Lower lobe of right lung (tissue), 2 donors: ENCODE data around the gene CACNA2D1. TPM values are rescaled to one million over a fixed set of nuclear protein-coding genes. Genes with fewer than 3 reads are reported as not detected.

ENCODE experiments used
- ATAC-seq, 2 donors: fragments of 200-7000 bp; cut with Tn5 transposase; one replicate each; pipeline ENCODE4 v1.9.1; 2020 to 2022; ENCODE audit warnings: mild to moderate bottlenecking in 2 of 2, moderate library complexity in 2 of 2
- DNase-seq: peaks from one replicate; pipeline ENCODE4 v3.0.0-alpha.2; 2020
- H3K27ac ChIP-seq: fragments of 200-600 bp; one replicate; pipeline ENCODE4 v1.8.0; 2022
- H3K27me3 ChIP-seq: fragments of 200-600 bp; one replicate; pipeline ENCODE4 v1.8.0; 2022; ENCODE audit warnings: low read depth
- H3K36me3 ChIP-seq: fragments of 200-600 bp; one replicate; pipeline ENCODE4 v1.8.0; 2022; ENCODE audit warnings: mild to moderate bottlenecking
- H3K4me1 ChIP-seq: fragments of 200-600 bp; one replicate; pipeline ENCODE4 v1.8.0; 2022
- H3K4me3 ChIP-seq: fragments of 200-600 bp; one replicate; pipeline ENCODE4 v1.8.0; 2022; ENCODE audit warnings: mild to moderate bottlenecking
- H3K9me3 ChIP-seq: fragments of 200-600 bp; one replicate; pipeline ENCODE4 v1.8.0; 2022
- CTCF ChIP-seq: fragments of 200-600 bp; IDR thresholded peaks from one replicate; pipeline ENCODE4 v1.8.0; 2022; ENCODE audit warnings: antibody characterized with exemption, mild to moderate bottlenecking
- intact Hi-C: fragments of 100-400 bp; cut with DNase I; formaldehyde crosslinking; loops from one replicate; pipeline ENCODE4 v1.11.0; 2022
- total RNA-seq: library from RNA; stranded (reverse); fragmentation: NEBNext Ultra II Directional; extraction: Animal tissue kit (Norgen Biotek cat#: 25700); gene quantifications from one replicate; pipeline ENCODE4 v1.2.1, GENCODE V29; 2021
- donor health status: DM: no; HTN: yes; CAD: no; lungs with severe emphysema.

CACNA2D1 gene
- total RNA-seq, 1 donor from 2014 or later = 12.5 TPM

- DNase-seq (no peak), ATAC-seq (no peak)
- no peaks in the 10 kb centered on the region for H3K4me1 ChIP-seq
- no peaks in the 10 kb centered on the region for H3K9me3 ChIP-seq
- H3K36me3 ChIP-seq = no peaks in the 10 kb centered on the region
- no peak overlapping the region for H3K27ac ChIP-seq
- TF ChIP-seq CTCF = no peak
- no peaks in the 10 kb centered on the region for H3K27me3 ChIP-seq
- no peak overlapping the region for H3K4me3 ChIP-seq
- intact Hi-C loops = no loop called here
These were observed 25.6 kb upstream of the CACNA2D1 start for GRCh38 chr7:82469207-82469606.

DNA sequence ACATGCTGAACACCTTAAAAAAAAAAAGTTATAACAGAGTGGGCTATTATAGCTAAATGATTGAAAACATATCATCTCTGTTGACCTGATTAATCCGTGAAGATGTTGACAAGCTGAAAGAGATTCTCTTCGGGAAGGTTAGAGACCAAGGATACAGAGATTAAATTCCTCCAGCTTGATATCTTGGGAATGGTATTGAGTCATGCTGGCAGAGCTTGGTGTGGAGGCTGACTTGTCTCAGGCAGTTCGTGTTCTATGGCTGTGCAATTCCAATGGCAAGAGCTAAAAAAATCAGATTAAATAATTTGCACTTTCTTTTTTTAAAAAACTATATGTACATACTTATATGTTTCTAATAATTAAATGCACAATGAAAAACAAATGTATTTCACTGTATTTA, 24.9 kb upstream of the CACNA2D1 start:
- no peak for ATAC-seq
- H3K4me1 ChIP-seq = no peaks in the 10 kb centered on the region
- no peak for TF ChIP-seq CTCF
- no peaks in the 10 kb centered on the region for H3K36me3 ChIP-seq
- no peak for DNase-seq
- H3K4me3 ChIP-seq = no peak overlapping the region
- no peaks in the 10 kb centered on the region for H3K9me3 ChIP-seq
- intact Hi-C loops = no loop called here
- no peaks in the 10 kb centered on the region for H3K27me3 ChIP-seq
- no peak overlapping the region for H3K27ac ChIP-seq

DNA sequence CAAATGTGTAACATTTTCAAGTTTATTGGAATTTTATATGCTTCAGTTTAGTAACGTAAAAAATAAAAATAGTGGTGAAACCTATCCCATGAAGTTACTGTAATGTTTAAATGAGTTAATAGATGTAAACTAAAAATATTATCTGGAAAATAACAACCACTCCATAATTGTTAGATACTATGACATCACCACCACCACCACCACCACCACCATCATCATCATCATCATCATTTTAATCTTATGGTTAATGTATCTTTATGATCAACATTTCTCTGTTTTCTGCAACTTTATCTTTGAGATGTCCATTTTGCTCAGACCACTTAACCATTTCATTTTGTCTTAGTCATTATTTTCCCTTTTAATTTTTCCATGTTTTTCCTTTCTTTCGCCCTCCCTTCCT, 23.4 kb upstream of the CACNA2D1 start:
- DNase-seq (no peak), ATAC-seq (no peak)
- TF ChIP-seq CTCF = no peak
- Histone ChIP-seq H3K4me1 (no peaks in the 10 kb centered on the region), H3K27me3 (no peaks in the 10 kb centered on the region), H3K9me3 (no peaks in the 10 kb centered on the region), H3K4me3 (no peak overlapping the region), H3K36me3 (no peaks in the 10 kb centered on the region), H3K27ac (no peak overlapping the region)
- intact Hi-C loops = no loop called here

DNA sequence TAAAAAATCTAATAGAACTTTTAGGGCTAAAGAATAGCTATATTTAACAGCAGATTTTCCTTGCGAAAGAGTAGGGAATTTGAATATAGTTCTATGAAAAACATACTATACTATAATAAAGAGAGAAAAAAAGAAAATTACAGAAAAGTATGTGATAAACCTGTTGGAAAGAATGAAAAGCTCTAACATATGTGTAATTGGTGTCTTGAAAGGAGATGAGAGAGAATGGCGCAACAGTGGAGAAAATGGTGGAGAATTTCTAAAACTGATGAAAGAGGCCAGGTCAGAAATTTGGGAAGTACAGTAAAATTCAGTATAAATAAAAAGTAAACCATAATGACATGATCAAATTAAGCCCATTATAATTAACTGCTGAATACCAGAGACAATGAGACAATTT, 20.8 kb upstream of the CACNA2D1 start:
- no peak overlapping the region for H3K27ac ChIP-seq
- no peaks in the 10 kb centered on the region for H3K27me3 ChIP-seq
- intact Hi-C loops = no loop called here
- TF ChIP-seq CTCF = no peak
- H3K36me3 ChIP-seq = no peaks in the 10 kb centered on the region
- H3K9me3 ChIP-seq = no peaks in the 10 kb centered on the region
- no peaks in the 10 kb centered on the region for H3K4me1 ChIP-seq
- DNase-seq = no peak
- ATAC-seq = no peak
- H3K4me3 ChIP-seq = no peak overlapping the region

DNA sequence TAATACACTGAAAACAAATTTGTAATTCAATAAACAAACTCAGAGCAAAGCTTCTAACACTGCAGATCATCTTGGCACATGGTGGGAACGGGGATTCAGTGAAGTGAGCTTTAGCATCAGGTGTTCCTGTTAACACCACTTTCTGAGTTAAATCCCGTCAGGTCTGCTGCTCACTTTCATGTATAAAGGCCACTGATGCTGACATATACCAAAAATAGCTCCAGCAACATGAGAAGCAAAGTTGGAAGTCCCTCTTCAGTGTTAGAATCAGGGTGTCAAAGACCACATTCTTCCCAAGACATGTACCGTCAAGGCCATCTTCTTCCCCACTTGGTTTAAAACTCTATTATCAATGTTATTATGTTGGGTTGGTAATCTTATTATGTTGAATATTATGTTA, 11.7 kb upstream of the CACNA2D1 start:
- TF ChIP-seq CTCF = no peak
- Histone ChIP-seq H3K27me3 (no peaks in the 10 kb centered on the region), H3K4me1 (no peaks in the 10 kb centered on the region), H3K9me3 (no peaks in the 10 kb centered on the region), H3K4me3 (no peak overlapping the region), H3K36me3 (no peaks in the 10 kb centered on the region), H3K27ac (no peak overlapping the region)
- intact Hi-C loops = no loop called here
- DNase-seq (no peak), ATAC-seq (no peak)

DNA sequence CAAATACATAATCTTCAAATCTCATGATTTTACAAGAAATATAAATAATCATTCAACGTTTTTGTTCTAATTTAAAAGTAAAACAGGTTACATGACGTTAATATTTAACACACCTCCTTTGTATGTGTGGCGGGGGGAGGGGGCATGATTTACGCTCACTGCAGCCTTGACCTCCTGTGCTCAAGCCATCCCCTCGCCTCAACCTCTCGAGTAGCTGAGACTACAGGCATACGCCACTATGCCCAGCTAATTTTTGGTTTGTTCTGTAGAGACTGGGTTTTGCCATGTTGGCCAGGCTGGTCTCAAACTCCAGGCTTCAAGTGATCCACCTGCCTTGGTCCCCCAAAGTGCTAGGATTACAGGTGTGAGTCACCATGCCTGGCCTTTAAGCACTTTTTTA, 7.2 kb upstream of the CACNA2D1 start:
- DNase-seq = no peak
- Histone ChIP-seq H3K9me3 (no peaks in the 10 kb centered on the region), H3K27me3 (peaks cover 5% of the 10 kb centered on the region), H3K4me3 (no peak overlapping the region), H3K27ac (no peak overlapping the region), H3K36me3 (no peaks in the 10 kb centered on the region), H3K4me1 (no peaks in the 10 kb centered on the region)
- intact Hi-C loops = no loop called here
- ATAC-seq = no peak
- no peak for TF ChIP-seq CTCF
